ENCODE measurements around the gene TRIM67. TPM values are rescaled to one million over a fixed set of nuclear protein-coding genes. Genes with fewer than 3 reads are reported as not detected.

TRIM67 gene
- total and polyA plus RNA-seq, 2 of the 4 experiments (the other 2 are of a cell fraction) = not detected

GRCh38 chr1:231162297-231162969, 575 bp downstream of the TRIM67 start:
- Histone ChIP-seq H4K91ac (ENCODE audit: insufficient read depth, low read depth, low read length) (no peak overlapping the region), H2AK5ac (ENCODE audit: low read depth, low read length) (no peak overlapping the region), H3K79me1 (ENCODE audit: low read depth in 1 of 2, low read length in 2 of 2) (no peaks in the 10 kb centered on the region), H3K4me2 (ENCODE audit: low read depth, low read length) (peak overlapping the region; percentile 64; the same call in 1 of the 2 replicates), H3K27me3 (ENCODE audit: control insufficient read depth, insufficient read depth, low read length) (peaks cover 47% of the 10 kb centered on the region), H3K36me3 (ENCODE audit: control insufficient read depth, insufficient read depth, low read length) (no peaks in the 10 kb centered on the region), H3K4me1 (ENCODE audit: control insufficient read depth, insufficient read depth, low read length) (no peaks in the 10 kb centered on the region), H3K27ac (ENCODE audit: insufficient read depth, low read length) (no peak overlapping the region), H4K5ac (ENCODE audit: low read depth, low read length) (no peak overlapping the region), H2BK5ac (ENCODE audit: low read depth, low read length, poor library complexity, severe bottlenecking) (no peak overlapping the region), H2BK20ac (ENCODE audit: low read depth, low read length) (no peak overlapping the region), H3K23ac (ENCODE audit: low read depth, low read length) (no peak overlapping the region), H3K9me3 (ENCODE audit: control insufficient read depth, insufficient read depth, low read length) (no peaks in the 10 kb centered on the region; the same call in 1 of the 2 replicates), H4K8ac (ENCODE audit: low read depth in 2 of 2, low read length in 2 of 2) (no peak overlapping the region), H3K4ac (ENCODE audit: low read depth, low read length) (no peak overlapping the region), H2AK9ac (replicated peaks; ENCODE audit: low read depth, low read length, poor library complexity) (peak overlapping the region; percentile 55), H2BK120ac (ENCODE audit: low read depth, low read length) (no peak overlapping the region), H2AFZ (replicated peaks; ENCODE audit: low read length, poor library complexity) (peak overlapping the region; percentile 79), H3K9ac (ENCODE audit: low read depth, low read length) (no peak overlapping the region), H3K14ac (replicated peaks; ENCODE audit: low read depth, low read length) (no peak overlapping the region), H3K56ac (ENCODE audit: extremely low read depth, insufficient read depth, low read length) (no peak overlapping the region), H3K9me1 (ENCODE audit: insufficient read depth, low read length) (no peaks in the 10 kb centered on the region), H2BK15ac (ENCODE audit: low read depth, low read length) (no peak overlapping the region), H4K20me1 (ENCODE audit: insufficient read depth, low read length) (no peaks in the 10 kb centered on the region), H3K4me3 (ENCODE audit: insufficient read depth, low read depth, low read length) (no peak overlapping the region; the same call in 1 of the 2 replicates), H3K18ac (ENCODE audit: low read depth, low read length) (no peak overlapping the region)
- intact Hi-C loops (cut with micrococcal nuclease) = no loop called here
- in situ Hi-C loops (cut with MboI; ENCODE audit: low sequenced_read_pairs) = no loop called here
- no TSS peak for BruUV-seq (replicated peaks)
- DNase-seq (peak; percentile 26), ATAC-seq (ENCODE audit: low read depth) (peak; percentile 87)
- ChIA-PET CTCF (no interaction called here), POLR2A (ENCODE audit: unreplicated experiment) (no interaction called here)
- WGBS, 2 experiments (ENCODE audit: extremely low coverage in 2 of 2, insufficient read length in 1 of 2) = 1% methylated on average over 24 of the region's 71 CpGs; no CpG with 5 or more reads in 1 of the 2 experiments
- TF ChIP-seq POLR2A (IDR thresholded peaks at IDR 0.05; ENCODE audit: low read depth, low read length) (no peak), NFE2L2 (IDR thresholded peaks at IDR 0.05; ENCODE audit: low read depth, low read length) (no peak), SMC3 (IDR thresholded peaks at IDR 0.05; ENCODE audit: low read depth, low read length) (no peak), USF2 (IDR thresholded peaks at IDR 0.05; ENCODE audit: low read depth, low read length) (no peak), RFX5 (IDR thresholded peaks at IDR 0.05; ENCODE audit: low read depth, low read length) (no peak), ELK1 (IDR thresholded peaks at IDR 0.05; ENCODE audit: borderline replicate concordance, low read depth, low read length) (no peak), CEBPB (IDR thresholded peaks at IDR 0.05; ENCODE audit: low read depth, low read length) (no peak), MAFK (IDR thresholded peaks at IDR 0.05; ENCODE audit: low read depth, low read length) (no peak), BHLHE40 (IDR thresholded peaks at IDR 0.05; ENCODE audit: low read depth, low read length) (no peak), MXI1 (IDR thresholded peaks at IDR 0.05; ENCODE audit: borderline replicate concordance, low read depth, low read length) (no peak), RAD21 (IDR thresholded peaks at IDR 0.05; ENCODE audit: low read length) (no peak), RCOR1 (IDR thresholded peaks at IDR 0.05; ENCODE audit: insufficient replicate concordance, low read length) (no peak), MAZ (IDR thresholded peaks at IDR 0.05; ENCODE audit: borderline replicate concordance, low read depth, low read length) (no peak), FOS (IDR thresholded peaks at IDR 0.05; ENCODE audit: low read depth, low read length) (no peak), CTCF (conservative IDR thresholded peaks at IDR 0.05; ENCODE audit: low read depth, low read length) (no peak)
- dilution Hi-C loops (cut with HindIII; ENCODE audit: low sequenced_read_pairs, unreplicated experiment) = no loop called here

Measured in IMR-90 (cell line).